Fibroblast of skin of scalp (primary cell): Measurements from ENCODE around the gene ARSG.

ENCODE experiments used
- DNase-seq: peaks from one replicate; pipeline ENCODE4 v3.0.0-alpha.2; 2013

The ARSG gene

DNA sequence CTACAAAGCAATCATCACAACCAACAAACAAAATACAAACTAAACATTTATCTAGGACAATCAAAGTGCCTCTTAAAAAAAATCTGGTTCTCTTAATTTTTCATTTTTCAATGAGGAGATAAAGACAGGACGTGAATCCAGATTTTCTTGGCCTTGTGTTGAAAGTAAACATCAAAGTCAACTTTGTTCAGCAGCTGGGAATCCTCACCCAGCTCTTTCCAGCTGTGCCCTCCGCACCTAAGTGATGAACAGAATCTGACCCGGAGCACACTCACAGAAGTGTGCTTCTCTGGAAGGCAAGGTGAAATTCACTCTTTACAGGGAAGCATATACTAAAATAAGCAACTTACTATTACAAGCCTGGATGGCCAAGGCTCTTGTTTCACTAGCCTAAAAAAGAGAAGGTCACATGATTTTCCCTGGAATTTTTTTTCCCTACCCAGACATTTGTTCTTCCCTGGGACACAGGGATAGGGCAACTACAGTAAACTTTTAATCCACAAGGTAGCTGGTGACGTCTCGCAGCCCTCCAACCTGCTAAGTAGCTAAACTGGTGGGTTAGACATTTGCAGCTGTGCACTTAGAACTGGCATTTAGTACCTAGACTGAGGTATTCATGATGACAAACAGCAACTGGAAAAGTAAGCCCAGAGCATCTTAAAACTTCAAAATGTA lies 162.8 kb downstream of the ARSG start:
- no peak for DNase-seq

DNA sequence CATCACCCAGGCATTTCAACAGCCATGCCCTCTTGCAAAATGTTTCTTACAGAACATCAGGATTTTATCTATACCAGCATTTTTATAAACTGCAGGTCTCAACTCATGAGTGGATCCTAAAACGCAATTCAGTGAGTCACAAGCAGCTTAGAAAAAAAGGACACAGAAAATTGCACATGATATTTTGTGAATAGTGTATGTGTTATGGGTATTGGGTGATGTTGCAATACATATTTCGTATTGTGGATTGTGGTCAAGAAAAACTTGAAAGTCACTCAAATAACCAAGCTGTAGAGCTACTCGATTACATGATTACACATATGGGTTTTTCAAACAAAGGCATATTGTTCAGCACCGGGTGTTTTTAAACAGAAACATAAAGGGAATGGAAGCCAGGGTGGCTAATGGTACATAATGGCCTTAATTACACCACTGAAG lies 164.6 kb downstream of the ARSG start:
- peak; percentile 71 for DNase-seq

DNA sequence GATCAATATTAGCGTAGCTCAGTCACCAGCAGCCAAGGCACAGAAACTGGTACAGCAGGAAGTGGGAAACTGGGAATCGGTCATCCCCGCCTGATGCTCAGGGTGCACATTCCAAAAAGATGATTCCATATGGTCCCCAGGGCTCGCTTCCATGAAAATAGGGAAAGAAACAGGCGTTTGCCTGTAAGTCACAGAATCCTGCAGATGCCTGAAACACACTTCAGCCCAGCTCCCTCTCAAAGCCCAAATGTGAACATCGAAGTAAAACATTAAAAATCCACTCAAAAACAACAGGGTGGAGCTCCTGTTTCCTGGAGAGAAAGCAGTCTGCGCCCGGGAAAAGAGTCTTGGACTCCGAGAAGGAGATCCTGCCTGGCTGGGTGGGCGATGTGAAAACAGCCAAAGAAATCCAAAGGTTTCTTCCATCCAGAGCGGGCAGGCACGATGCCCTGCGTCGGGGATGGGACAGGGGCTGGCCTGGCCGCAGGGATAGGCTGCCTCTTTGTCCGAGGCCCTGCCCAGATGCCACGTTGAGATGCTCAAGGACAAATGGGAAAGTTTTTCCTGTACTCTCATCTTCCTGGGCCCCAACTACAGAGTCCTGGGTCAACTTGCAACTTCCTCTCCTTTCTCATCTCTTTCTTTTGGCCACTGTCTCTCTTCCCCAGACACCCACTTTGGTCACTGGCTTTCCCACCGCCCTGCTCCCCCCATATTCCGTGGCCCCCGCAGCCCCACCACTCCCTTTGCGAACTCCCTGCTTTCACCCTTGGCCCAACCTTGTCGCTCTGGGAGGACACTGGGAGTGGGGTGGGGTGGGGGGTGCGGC lies 165.3 kb downstream of the ARSG start:
- DNase-seq = peak; percentile 90

DNA sequence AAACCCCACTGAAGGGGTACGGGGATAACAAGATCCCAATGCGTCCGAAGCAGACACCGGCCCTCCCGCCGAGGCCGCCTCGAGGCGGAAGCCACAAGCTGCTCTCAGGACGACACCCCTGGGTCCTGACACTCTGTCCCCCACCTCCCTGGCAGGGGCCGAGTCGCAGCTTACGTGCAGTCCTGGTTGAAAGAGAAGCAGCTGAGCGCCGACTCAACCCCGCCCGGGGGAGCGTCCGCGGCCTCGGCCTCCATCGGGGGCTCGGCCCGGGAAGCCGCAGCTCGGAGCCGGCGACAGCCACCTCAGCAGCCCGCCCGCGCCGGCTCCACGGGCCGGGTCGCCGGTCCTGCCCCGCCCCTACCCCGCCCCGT lies 165.9 kb downstream of the ARSG start, which contains the start of gene WIPI1:
WIPI1 (minus strand) TSS at position 329 of the 371 bp plus-strand sequence; CDS start at position 254, 75 bp downstream.
- DNase-seq = no peak

DNA sequence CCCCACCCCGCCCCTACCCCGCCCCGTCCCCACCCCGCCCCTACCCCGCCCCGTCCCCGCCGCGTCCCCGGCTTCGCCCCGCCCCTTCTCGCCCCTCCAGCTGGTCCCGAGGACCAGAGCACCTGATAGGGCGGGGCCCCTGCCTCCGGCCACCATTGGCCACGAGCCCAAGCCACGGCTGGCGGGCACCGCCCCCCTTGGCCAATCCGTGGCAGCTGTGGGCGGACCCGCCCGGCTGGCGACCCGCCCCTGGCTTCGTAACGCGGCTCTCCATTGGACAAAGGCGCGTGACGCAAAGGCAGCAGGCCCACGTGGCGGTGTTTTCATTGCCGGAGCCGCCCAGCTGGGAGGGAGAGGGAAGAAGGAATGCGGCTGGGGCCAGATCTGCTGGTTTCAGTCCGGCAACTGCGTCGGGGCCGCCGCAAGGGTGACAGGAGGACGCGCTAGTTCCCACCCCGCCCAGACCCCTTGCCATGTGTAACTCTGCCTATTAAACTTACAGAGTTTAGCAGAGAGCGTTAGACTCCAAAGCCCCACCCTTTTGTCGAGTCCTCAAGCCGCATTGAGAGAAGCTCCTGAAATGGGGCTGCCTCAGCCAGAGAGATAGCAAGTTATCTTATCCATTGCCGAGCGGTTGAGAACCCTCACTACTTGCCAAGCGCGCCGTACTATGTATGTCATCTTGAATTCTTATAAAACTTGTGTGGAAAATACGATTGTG lies 166.4 kb downstream of the ARSG start:
- peak; percentile 99 for DNase-seq

GRCh38 chr17:68458260-68459036 lies 167.2 kb downstream of the ARSG start:
- DNase-seq = no peak

DNA sequence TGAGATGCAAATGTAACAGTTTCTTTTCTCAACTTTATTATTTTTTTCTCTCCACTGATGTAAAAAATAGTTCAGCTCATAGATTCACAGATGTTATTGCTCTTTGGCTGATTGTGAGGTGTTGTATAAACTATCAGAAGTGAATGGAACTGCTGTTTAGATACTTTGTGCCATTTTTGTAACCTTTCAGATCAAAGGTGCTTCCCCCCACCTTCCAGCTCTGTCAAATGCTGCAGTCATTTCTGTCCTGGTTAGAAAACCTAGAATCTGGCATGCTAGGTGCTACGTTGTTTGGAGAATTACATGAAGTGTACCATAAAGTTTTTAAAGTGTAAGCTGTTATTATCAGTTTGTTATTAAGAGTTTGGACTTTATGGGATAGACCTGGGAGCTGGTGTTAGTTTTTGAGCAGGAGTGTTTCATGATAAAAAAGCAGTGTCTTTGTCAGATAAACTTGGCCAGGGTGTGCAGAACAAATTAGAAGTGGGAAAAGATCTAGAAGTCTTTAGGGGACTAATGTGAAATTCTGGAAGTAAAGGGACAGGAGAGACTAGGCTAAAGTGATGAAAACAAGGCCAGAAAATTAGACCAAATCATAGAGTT lies 167.8 kb downstream of the ARSG start:
- DNase-seq = no peak

DNA sequence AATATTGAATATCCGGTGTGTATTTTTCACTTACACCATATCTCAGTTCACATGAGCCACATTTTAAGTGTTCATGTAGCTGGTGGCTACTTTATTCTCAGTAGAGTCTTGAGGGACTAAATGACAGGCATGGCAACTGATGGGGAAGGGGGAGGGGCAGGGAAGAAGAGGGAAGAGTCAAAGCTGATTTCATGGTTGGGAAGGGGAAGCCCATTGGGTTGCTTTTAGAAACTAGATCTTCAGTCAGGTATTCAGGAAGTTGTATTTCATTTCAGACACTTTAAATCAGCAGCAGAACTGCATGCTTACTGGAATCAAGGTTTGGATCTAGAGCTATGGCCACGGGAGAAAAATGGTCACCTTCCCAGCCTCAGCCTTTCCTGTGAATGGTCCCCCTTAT lies 168.9 kb downstream of the ARSG start:
- no peak for DNase-seq

DNA sequence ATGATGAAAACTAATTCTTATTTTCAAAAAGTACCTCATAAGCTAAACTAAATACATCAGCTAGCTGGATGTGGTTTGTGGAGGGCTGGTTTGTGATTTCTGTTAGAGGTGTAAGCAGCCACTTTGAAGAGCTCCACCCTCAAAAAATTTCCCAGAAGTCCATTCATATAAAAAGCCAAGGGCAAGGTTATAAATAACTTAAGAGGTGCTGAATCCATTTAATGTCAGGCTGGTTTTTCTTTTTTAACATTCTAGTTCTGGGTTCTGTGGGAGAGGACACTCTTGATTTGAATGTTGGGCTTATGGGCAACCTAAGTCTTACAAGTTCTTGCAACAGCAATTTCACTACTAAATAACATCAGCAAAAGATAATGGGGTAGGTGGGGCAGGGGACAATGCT lies 169.4 kb downstream of the ARSG start:
- DNase-seq = no peak

DNA sequence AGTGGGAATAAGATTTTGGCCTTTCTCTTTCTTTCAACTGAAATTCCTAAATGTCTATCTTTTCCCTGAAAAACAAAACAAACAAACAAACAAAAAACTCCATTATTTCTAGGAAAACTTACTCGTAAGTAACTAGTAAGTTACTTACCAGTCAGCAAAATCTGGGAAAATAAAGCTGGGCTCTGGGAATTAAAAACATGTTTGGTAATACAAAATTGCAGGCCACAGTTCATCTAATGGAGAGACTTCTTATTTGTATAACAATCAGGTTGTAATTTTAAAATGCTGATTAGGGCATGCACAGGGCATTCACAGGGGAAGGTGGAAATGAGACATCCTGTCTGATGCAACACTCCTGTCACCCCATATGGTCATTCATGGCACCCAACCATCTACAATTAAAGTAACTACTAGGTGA lies 169.8 kb downstream of the ARSG start:
- no peak for DNase-seq

- no peak for DNase-seq
Observed at GRCh38 chr17:68461589-68461988, 170.3 kb downstream of the ARSG start.

- peak; percentile 79 for DNase-seq
Observed at GRCh38 chr17:68462381-68463210, 171.3 kb downstream of the ARSG start.

DNA sequence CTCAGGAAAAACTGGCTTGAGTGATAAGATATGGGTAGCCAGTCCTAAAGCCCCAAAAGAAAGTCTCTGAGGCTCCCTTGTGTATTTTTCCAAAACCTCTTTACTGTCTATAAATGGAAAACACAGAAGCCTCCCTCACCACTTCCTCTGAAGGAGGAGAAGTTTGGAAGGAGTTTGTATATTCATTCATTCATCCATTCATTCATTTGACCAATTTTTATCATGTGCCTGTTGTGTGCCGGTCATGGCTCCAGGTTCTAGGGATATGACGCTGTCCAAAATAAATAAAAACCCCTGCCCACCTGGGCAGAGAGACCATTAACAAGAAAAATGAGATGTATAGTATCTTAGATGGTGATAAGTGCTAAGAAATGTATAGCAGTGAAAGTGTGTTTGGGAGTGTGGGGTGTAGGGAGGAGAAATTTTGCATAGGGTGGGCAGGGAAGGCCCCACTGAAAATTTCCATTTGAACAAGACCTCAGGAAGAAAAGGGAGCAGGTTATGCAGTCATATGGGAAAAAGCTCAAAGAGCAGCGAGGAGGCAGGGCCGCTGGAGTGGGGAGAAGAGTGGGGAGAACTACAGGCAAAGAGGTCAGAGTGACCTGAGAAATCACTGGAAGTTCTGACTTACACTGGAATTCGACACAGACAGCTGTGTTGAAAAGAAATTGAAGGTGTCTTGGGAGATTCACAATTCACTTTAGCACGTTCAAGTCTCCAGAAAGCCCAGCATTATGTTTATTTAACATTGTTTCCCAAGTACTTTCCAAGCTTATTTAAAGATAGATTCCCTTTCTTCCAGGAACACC lies 172.1 kb downstream of the ARSG start:
- no peak for DNase-seq

DNA sequence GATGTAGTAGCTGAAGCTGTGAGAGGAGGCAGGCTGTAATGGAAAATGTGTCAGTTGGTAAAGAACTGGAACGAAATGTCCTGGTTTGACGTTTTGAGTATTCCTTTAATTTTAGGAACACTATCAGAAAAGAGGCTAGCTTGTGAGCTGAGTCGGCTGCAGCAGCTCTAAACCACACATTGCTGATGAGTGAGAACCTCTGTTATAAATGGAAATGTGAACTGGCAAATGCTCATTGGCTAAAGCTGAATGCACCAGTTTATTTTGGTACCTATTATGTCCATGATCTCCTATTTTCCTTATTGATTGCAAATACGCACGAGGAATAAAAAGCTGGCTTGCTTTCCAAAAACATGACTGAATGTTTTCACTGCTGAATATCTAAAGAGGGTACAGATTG lies 177.0 kb downstream of the ARSG start:
- peak; percentile 32 for DNase-seq

GRCh38 chr17:68468788-68469187 lies 177.5 kb downstream of the ARSG start:
- DNase-seq = peak; percentile 76
